NOMO-1 treated with DMSO at 0.1 percent for 48 hours (cell line): ENCODE data around the gene HTR4.

Experiments
- DNase-seq: peaks from one replicate; lab custom pipeline; 2025; ENCODE audit not compliant: unreplicated experiment; lab: John Stamatoyannopoulos, UW

HTR4 gene

DNA sequence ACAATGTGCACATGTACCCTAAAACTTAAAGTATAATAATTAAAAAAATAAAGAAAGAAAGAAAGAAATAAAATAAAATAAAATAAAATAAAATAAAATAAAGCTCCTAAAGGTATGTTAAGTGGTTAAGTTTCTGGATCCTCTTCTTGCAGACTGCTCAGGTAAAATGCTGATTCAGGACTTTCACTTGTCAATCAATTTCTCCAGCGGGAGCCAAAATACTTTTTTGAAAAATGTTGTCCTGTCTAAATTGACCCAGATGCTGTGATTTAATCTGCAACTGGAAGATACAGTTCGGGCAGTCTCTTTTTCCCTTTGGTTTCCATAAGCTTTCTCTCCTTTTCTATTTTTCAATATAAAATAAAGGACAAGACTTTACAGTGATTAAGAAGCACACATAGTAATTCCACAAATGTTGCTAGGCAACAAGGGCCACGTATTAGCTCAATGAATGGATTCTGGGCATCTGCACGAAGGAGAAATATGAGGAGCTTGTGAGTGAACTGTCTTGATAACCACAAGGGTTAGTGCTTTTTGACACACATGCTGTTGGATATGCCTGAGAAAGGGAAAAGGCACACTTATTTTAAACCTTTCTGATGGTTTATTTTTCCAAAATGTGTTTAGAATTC is 38.6 kb downstream of the HTR4 start:
- no peak for DNase-seq

GRCh38 chr5:148607406-148607805 is 46.9 kb downstream of the HTR4 start:
- no peak for DNase-seq

DNA sequence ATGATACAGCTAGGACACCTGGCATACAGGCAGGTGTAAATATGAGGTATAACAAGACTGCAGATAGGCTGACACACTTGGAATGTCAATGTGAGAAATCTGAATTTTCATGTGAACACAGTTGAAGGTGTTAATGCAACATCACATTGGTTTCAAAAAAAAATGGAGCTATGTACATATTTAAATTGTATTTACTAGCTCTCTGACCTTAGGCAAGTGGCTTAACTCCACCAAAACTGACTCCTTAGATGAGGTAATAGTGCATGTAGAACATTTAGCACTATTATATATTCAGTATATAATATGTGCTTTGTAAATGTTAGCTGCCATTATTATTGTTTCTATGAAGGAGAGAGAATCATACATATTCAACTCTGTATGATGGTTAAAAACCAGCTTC is 48.0 kb downstream of the HTR4 start:
- no peak for DNase-seq

- no peak for DNase-seq
Measured at GRCh38 chr5:148599187-148599586, 55.1 kb downstream of the HTR4 start.

DNA sequence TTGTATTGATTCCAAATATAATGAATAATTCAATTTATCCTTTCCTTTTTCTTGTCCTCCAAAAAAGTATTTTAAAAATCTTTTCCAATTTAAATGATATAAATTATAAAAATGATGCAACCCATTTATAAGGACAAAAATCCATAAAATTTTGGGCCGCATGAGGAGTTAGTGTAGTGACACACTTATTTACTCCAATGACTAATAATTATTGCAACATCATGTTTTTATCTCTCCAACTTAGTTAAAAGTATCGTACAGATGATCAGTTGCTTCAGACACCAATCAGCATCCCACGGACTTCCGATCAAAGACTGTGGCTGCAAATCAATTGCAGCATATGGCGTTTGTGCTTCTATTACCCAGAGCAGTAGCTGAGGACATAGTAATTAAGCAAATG is 58.6 kb downstream of the HTR4 start:
- no peak for DNase-seq

GRCh38 chr5:148586796-148587195 is 67.5 kb downstream of the HTR4 start:
- DNase-seq = no peak

DNA sequence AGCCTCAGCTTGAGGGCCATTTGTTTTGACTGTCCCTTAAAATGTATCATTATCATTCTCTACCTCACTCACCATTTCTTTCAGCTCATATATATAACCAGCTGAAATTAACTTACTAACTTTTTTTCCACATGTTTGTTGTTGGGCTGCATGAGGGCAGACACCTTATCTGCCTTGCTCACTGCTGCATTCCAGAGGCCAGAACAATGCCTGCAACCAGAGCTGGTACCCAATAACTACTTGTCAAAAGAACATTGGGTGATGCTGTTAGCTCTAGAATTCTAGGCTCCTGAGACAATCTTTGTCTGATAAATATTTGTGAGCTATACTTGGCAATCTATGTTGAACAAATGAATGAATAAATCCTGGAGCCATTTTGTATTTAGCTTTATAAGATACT is 68.3 kb downstream of the HTR4 start:
- DNase-seq = no peak

- DNase-seq = no peak
Measured at GRCh38 chr5:148584103-148584502, 70.2 kb downstream of the HTR4 start.

GRCh38 chr5:148583421-148583965 is 70.8 kb downstream of the HTR4 start:
- no peak for DNase-seq

DNA sequence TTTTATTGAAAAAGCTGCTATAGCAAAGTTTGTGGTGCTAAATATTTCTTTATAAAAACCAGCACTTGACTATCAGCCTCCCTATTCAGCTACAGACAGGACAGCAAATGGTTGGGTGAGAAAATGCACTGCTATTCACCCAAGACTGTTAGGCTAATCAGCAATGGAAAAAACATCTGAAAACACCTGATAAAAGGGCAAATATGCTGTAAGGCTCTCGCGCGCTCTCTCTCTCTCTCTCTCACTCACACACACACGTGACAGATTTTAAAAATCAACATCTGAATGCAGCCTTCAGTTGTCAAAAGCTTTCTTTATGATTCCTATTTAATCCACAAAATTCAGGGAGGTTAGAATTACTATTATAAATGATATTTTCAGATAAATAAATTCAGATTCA is 80.2 kb downstream of the HTR4 start:
- no peak for DNase-seq

DNA sequence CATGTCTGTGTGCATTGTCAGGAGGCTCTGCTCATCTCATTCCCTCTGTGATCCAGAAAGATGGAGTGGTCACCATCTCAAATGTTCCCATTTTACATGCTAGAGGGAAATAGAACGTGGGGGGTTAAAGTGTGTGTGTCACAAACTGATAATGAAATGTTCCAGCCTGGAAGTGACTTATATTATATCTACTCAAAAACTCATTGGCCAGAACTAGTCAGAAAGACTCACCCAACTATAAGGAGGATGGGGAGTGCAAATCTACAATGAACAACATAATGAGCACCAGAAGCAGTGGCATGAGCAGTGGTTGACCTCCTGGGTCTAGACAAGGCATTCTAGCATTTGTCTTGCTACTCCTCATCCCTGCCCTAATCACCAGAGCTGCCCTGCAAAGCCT is 81.0 kb downstream of the HTR4 start:
- DNase-seq = no peak

- DNase-seq = no peak
Measured at GRCh38 chr5:148569948-148570347, 84.4 kb downstream of the HTR4 start.

GRCh38 chr5:148565148-148565547 is 89.2 kb downstream of the HTR4 start:
- no peak for DNase-seq

DNA sequence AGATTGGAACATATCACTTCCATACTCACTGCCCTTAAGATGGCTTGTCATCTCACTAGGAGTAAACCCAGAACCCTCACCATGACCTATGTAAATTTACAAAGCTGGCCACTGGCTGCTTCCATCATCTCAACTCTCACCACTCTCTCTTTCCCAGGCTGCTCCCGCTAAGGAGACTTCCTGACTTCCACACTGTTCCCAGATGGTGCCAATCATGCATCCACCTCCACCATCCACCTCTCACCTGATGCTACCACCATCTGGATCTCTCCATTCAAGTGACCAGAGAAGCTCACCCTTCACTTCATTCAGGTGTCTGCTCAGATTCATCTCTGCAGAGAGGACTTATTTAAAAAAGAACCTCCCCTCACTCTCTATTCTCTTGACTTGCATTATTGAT is 91.3 kb downstream of the HTR4 start:
- DNase-seq = no peak

DNA sequence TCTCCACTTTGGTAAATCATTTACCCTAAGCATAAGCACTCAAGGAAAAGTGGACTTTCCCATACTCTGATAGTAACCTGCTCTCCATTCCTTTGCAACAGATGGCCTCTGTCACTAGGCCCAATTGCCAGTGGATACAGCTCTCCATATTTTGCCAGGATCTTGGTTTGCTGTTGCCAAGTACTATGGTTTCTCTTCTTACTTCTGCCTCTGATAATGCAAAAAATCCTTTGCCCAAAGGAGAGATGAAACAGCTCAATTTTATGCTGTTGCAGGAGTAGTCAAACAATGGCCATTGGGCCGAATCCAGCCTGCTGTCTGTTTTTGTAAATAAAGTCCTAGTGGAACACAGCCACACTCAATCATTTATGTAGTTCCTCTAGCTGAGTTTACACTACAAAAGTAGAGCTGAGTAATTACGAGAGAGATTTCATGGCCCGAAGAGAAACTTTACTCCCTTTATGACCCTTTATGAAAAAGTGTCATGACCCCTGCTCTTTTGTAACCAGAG is 92.5 kb downstream of the HTR4 start:
- DNase-seq = no peak

GRCh38 chr5:148559461-148559860 is 94.9 kb downstream of the HTR4 start:
- no peak for DNase-seq

- DNase-seq = no peak
Measured at GRCh38 chr5:148558892-148559291, 95.4 kb downstream of the HTR4 start.

DNA sequence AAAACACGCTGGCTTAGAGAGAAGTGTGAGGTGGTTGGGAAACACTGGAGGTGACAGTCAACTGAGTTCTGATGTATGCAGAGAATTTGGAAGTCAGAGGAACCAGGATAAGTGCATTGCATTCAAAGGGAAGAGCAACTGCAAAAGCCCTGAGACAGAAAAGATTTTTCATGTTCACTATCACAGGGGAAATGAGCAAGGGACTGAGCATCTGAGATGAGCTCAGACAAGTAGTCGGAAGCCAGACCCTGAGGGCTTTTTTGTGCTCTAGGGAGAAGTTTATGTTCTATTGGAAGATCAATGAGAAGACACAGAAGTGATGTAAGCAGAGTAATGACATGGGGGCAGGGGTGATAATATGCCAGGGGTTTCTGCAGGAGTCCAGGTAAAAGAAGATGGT is 97.5 kb downstream of the HTR4 start:
- no peak for DNase-seq

DNA sequence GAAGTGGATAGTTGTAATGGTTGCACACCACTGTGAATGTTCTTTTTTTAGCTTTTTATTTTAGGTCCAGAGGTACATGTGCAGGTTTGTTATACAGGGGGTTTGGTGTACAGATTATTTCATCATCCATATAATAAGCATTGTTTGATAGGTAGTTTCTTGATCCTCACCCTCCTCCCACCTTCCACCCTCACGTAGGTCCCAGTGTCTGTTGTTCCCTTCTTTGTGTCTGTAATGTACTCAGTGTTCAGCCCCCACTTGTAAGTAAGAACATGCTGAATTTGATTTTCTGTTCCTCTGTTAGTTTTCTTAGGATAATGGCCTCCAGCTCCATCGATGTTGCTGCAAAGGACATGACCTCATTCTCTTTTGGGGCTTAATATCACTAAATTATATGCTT is 99.7 kb downstream of the HTR4 start:
- DNase-seq = no peak

- DNase-seq = no peak
Measured at GRCh38 chr5:148543727-148544126, 110.6 kb downstream of the HTR4 start.

DNA sequence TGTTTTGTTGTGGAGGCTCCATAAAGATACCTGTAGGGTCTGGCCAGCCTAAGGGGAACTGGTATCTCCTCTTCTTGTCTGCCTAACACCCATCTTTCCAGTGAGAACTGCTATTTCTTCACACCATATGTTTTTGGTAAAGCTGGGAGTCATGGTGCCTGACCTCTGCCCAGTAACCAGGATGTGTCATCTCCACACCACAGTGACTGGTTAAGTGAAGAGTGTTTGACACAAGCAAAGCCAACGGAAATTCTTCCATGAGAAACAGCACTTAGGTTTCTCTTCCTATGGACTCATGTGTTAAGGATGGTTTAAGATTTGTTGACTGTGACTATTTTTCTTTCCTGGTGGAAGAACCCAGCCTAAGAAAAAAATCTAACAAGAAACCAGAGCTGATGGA is 111.5 kb downstream of the HTR4 start:
- DNase-seq = no peak

GRCh38 chr5:148541054-148541835 is 113.1 kb downstream of the HTR4 start:
- no peak for DNase-seq
